Activated CD4-positive, alpha-beta T cell treated with anti-CD3 and anti-CD28 coated beads for 4 hours (primary cell): ENCODE data around the gene SCRN1.

ENCODE experiments used
- DNase-seq, 2 donors: peaks; one replicate each; pipeline ENCODE4 v3.0.0-alpha.2; 2020

The SCRN1 gene

GRCh38 chr7:29989257-29989995 is at the start of gene SCRN1:
Gene SCRN1 (minus strand): TSS chr7:29989801. CDS start chr7:29969067, 20,734 bp downstream.
- DNase-seq = peak; percentile 3 to 8

- no peak for DNase-seq
Observed at GRCh38 chr7:30038196-30038980, 48.8 kb upstream of the SCRN1 start.

GRCh38 chr7:30036220-30036619 is 46.6 kb upstream of the SCRN1 start:
- no peak for DNase-seq

GRCh38 chr7:30034501-30034900 is 44.9 kb upstream of the SCRN1 start:
- no peak for DNase-seq

- DNase-seq = no peak
Observed at GRCh38 chr7:30032310-30033125, 42.9 kb upstream of the SCRN1 start.

GRCh38 chr7:30029696-30030095 is 40.1 kb upstream of the SCRN1 start:
- DNase-seq = peak; percentile 16 to 17

GRCh38 chr7:30028749-30029635 is 39.4 kb upstream of the SCRN1 start:
- DNase-seq = peak in 1 of 2 donors; percentile 13

- DNase-seq = peak; percentile 81 to 88
Observed at GRCh38 chr7:30028216-30028748, 38.7 kb upstream of the SCRN1 start, which contains the start of gene PLEKHA8. Gene PLEKHA8 (plus strand): TSS chr7:30028412. CDS start chr7:30028763, 351 bp downstream.

GRCh38 chr7:30027740-30028215 is 38.2 kb upstream of the SCRN1 start:
- DNase-seq = no peak

GRCh38 chr7:30027065-30027456 is 37.5 kb upstream of the SCRN1 start:
- peak; percentile 22 to 35 for DNase-seq

GRCh38 chr7:30026229-30027064 is 36.8 kb upstream of the SCRN1 start, which contains the start of gene FKBP14:
Gene FKBP14 (minus strand): TSS chr7:30026702. CDS start chr7:30026508, 194 bp downstream.
- peak; percentile 87 to 91 for DNase-seq

- DNase-seq = no peak
Observed at GRCh38 chr7:30023524-30023923, 33.9 kb upstream of the SCRN1 start.

- DNase-seq = no peak
Observed at GRCh38 chr7:30022991-30023390, 33.4 kb upstream of the SCRN1 start.

GRCh38 chr7:30020535-30020934 is 30.9 kb upstream of the SCRN1 start:
- DNase-seq = no peak

GRCh38 chr7:30019960-30020359 is 30.4 kb upstream of the SCRN1 start:
- no peak for DNase-seq

- DNase-seq = no peak
Observed at GRCh38 chr7:30019387-30019786, 29.8 kb upstream of the SCRN1 start.

GRCh38 chr7:30018451-30018850 is 28.9 kb upstream of the SCRN1 start:
- DNase-seq = no peak

- no peak for DNase-seq
Observed at GRCh38 chr7:30012757-30013156, 23.2 kb upstream of the SCRN1 start.

GRCh38 chr7:30010021-30010420 is 20.4 kb upstream of the SCRN1 start:
- no peak for DNase-seq

- DNase-seq = no peak
Observed at GRCh38 chr7:30005464-30005863, 15.9 kb upstream of the SCRN1 start.

- no peak for DNase-seq
Observed at GRCh38 chr7:30003098-30003497, 13.5 kb upstream of the SCRN1 start.
